Midbrain (tissue), 1 donor: ENCODE results near the gene KY.

Experiments
- DNase-seq: peaks from one replicate; lab custom pipeline; 2025; lab: John Stamatoyannopoulos, UW

KY gene

DNA sequence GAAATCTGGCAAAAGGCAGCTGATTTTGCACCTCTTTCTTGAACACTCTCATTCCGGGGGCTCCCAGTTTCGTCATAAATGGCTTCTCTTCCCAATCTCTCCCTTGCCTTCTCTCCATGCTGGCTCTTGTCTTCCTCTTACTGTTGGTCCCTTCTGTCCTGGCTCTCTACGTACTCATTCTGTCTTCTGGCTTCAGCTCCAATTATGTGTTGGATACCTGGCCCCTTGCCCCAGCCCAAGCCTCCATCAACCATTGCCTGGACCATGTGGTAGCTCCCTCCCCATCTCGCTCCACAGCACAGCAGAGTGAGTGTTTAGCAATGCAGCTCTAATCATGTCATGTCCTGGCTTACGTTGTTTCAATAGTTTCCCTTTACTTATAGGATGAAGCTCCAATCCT, 21.7 kb upstream of the KY start:
- no peak for DNase-seq

DNA sequence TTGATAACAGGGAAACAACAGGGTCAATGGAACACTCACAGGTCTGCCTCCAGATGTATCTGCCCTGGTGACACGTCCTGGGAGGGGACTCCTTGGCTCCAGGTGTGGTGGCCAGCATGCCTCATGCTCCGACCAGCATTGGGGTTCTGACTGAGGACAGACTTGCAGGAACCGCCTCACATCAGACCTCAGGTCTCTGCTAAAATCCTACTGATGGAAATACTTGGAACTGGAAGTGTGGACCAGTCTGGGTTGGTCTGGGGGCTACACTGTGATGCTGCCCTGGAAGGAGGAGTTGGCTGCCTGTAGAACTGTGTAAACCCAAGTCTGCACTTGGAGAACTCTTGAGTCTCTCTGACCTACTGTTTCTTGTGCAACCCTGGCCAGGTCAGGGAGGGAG, 17.1 kb upstream of the KY start:
- no peak for DNase-seq

DNA sequence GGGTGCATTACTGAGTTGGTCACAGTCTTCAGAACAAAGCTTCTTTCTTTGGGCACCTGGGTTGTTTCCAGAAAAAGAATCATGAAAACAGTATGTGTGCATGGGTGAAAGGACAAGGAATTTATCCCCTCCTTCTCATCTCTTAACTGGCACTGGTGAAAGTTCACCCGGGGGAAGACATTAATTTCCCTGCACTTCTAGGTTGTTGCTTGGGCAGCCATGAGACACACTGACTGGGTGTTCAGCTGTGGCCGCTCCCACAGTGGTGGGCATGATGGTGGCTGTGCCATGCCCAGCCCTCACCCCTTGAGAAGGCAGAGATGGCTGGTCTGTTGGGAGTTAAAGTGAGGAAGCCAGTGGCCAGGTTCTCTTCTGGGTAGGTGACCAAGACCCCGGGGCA, 16.6 kb upstream of the KY start:
- no peak for DNase-seq

DNA sequence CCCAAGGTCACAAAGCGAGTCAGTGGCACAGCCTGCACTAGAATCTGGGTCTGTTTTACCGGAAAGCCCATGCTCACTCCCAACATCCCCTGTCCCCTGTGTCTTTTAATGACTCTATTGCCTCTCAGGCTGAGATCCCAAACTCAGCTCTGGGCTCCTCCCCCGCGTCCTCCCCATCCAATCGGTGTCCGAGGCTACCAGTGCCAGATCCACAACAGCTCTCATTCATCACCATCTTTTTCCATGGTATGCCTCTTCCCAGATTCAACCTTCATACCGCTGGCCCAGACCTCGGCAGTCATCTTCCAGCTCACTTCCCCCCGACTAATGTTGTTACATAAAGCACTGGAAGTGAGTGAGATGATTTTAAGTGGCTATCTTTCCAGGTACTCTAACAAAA, 16.1 kb upstream of the KY start:
- no peak for DNase-seq

DNA sequence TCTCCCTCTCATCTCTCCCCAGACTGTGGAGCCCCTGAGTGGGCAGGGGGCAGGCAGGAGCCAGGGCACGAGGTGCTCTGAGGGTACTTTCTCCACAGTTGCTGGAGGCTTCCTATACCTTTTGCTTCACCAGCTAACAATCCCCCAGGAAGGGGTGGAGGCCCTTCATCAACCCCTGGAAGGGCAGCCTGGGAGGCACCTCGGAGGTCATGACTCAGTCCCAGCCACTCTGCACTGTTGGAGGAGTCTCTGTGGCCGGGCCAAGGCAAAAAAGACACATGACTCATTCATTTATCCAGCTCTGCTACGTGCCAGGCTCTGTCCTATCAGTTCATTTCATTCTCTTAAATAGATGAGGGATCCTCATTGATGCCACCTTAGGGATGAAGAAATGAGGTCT, 15.6 kb upstream of the KY start:
- DNase-seq = no peak

DNA sequence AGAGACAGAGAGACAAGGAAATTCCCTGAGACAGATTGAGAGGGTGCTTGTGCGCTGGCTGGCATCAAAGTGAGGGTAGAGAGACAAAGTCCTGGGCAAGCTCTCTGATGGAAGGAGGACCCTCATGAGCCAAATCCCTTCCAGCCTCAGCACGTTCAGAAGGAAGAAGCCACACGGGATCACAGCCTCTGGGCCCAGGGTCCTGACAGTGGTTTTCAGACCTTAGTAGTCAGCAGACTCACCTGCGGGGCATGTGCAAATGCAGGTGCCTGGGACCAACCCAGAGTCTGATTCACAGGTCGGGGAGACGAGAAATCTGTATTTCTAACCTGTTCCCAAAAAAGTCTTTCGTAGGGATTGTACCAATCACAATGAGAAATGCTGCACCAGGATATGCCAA, 15.2 kb upstream of the KY start:
- no peak for DNase-seq

DNA sequence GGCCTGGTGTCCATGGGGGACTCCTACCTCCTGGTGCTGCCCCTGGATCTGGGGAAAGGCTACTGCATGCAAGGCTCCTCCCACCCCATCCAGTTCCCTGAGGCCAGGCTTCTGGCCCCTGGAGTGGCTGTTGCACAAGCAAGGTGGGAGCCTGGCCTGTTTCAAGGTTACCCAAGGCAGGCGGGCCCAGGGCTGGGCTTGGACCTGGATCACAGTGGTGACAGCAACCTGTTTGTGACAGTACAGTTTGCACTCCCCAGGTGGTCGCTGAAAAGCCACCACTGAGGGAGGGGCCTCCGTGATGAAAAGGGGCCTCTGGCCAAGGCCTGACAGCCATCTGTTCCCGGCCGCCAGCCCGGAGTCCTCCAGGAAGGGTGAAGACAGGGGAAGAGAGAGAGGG, 14.4 kb upstream of the KY start:
- no peak for DNase-seq

DNA sequence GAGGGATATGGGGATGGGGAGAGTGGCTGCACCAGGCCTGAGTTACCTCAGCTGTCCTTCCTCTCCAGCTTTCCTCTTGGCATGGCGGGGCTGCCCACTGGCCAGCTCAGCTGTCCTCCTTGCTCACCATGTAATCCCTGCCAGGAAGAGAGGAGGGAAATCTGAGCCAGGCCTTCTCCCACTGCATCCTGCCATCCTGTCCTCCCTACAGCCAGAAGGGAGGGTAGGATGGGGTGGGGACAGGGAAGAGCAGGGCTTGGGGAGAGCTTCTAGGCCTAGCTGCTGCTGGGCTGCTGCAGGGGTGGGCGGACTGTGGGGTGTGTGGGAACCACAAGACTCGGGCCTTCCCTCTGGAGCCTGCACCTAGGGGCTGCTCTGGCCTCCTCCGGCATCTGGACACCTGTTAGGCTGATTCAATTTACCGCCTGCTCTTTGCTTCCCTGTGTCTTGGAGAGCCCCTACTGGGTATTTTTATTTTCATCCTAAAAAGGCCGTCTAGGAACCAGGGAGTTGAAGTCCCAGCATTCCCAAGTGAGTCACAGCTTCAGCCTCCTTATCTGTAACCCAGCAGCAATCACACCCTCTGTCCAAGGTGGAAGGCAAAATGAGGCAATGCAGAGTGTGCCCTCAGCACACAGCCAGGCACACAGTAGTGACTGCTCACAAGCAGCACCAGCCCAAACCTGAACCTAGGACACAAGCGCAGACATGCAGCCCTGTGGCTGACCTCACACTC, 13.1 kb upstream of the KY start:
- no peak for DNase-seq

DNA sequence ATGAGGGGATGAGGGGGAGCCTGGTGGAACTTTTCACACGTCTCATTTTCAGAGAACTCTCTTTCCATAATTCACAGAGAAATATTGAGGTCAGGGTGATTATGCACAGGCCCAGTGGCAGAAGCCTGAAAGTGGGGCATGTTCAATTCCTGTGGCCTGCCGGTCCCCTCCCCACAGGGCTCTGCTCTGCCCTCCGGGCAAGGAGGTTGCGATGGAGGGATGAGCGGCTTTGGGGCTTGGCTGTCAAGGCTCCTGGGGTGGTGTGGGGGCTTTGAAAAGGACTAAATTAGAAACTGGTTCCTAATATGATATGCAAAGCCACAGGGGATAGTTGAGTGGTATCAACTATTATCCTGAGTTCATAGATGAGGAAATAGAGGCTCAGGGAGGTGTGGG, 9.2 kb upstream of the KY start:
- DNase-seq = no peak

DNA sequence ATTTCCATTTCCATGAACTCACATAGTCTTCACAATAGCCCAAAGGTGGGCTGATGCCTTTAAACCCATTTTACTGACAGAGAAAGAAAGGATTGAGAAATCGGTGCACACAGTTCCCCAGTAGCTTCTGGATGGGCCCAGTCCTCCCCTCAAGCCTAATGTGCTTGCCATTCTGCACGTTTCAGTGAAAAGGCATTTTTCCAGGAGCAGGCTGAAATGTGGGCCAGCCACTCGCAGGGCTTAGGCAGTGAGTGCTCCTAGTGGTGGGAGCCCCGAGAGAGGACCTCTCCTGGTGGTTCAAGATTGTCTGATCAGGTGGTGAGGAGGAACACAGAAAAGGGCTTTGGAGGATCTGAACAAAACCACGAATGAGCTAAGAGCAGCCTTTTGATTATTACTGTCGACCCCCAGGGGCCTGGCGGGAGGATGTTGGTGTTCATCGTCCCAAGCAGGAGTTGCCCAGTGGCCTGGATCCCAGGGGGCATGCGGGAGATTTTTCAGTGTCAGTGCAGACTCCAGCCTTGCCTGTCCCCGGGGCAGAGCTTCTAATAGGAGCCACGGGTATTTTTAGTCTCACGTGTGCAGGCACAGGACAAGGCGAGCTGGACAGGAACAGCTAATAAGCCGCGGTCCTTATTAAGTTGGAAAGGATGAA, 8.7 kb upstream of the KY start:
- DNase-seq = no peak

DNA sequence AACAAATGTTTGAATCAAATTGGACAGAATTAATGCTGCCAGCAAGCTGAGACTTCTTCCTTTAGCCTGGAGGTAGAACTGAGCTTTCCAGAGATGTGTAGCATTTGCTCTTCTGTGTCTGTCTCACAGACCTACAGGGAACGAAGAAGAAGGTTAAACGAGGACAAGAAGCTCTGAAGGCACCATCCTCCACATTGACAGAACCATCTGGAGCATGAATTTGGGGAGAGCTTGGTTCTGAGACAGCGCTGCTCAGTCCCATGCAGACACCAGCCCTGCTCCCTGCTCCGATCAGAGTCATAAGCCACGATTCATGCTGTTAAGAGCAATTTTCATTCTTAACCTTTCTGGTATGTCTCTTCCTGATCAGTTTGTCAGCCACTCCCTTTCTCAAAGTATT, 7.7 kb upstream of the KY start:
- no peak for DNase-seq

DNA sequence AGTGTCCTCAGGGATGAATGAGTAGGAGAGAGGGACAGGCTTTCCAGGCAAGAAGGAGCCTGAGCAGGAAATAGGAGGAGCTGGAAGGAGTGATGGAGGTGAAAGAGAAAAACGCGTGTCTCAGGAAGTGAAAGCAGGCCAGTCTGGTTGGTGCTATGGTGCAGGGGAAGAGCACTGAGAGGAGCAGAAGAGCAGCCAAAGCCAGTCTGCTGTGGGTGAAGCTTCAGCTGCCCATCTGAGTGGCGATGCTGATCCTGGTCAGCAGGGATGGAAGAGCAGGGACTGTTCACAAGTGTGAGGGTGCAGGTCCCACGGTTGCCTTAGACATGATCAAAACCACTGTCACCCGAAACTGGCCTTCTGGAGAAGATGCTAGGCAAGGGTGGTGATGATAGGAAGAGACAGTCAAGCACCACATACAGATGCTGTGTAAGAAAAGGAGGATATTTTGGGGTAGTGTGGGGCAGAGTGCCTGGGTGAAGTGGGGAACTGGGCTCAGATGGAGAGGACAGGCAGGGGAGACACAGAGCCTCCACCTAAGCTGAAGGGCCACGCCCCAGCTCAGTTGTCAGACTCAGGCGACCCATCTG, 5.5 kb upstream of the KY start:
- no peak for DNase-seq

DNA sequence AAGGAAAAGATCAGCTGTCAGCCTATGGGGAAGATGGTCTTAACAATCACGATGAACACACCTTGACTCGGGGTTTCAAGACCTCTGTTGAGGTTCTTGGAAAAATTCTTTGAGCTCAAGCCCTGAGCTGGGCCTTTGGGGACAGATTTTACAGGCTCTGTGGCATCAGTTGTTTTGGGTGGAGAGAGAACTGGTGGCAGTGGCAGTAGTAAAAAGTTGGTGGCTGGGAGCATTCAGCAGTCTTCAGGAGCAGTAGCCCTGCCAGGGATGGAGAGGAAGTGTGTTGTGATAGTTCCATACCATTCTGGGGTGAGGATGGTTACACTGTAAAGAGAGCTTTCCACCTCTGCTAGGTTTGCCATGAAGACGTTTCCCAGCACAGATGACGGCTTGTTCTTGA, 4.9 kb upstream of the KY start:
- no peak for DNase-seq

DNA sequence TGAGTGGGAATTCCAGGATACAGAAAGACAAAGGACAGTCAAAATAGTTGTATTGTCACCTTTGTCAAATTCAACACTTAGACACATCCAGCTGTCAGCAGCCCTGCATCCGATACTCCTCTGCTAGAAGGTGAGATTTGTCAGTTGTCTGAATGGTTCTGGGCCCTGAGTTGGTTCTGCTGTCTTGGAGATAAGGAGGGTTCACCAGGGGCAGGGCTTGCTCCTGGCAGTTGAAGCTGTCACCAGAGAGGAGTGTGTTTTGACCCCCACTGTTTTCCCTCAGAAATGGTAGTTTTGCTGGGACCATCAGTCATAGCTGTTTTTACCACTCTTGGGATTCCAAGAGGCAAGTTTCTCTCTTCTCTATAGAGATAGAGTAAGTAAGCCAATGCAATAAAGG, 3.2 kb upstream of the KY start:
- no peak for DNase-seq

DNA sequence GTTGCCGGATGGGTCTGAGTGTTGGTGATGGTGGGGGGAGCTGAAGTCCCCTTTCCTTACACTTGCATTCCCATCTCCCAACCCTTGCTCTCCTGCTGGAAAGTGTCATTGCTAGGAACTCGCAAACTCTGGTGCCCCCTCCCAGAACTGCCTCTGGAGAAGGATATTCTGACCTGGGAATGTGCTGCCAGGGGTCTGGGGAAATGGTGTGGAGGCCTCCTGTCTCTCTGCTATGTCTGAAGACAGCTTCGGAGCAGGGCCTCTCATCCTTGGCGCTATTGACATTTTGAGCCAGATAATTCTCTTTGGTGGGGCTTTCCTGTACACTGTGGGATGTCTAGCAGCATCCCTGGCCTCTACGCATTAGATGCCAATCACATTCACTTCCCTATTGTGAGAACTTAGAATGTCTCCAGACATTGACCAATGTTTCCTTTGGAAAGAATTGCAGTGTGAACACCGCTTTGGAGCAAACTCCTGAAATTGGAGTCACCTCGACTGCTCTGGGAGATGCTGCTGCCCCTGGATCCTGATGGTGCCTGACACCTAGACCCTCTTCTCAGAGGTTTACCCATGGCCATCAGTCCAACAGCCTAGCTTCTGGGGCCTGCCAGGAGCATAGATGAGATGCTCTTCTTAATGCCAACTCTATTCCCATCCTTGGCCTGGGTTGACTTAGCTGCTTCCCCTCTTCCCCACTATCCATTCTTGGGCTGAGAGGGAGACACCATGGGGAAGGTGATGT, 2.2 kb upstream of the KY start:
- no peak for DNase-seq

DNA sequence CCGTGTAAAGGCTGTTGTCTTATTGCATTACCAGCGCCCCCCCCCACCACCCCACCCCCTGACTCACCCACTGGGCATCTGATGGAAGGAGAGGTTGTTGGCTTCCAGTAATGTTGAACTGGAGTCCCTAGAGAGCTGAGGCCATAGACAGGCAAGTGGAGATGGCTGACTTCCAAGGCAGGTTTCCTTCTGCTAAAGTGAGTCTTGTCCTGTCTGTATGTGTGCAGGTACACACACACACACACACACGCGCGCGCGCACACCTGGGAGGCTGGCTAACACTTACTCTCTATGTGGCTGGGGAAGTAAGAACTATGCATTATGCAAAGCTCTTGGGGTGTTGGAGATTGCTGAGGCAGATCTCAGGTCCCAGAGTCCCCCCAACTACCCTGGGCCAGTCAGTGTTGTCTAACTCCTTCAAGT, 1.6 kb upstream of the KY start:
- DNase-seq = no peak

DNA sequence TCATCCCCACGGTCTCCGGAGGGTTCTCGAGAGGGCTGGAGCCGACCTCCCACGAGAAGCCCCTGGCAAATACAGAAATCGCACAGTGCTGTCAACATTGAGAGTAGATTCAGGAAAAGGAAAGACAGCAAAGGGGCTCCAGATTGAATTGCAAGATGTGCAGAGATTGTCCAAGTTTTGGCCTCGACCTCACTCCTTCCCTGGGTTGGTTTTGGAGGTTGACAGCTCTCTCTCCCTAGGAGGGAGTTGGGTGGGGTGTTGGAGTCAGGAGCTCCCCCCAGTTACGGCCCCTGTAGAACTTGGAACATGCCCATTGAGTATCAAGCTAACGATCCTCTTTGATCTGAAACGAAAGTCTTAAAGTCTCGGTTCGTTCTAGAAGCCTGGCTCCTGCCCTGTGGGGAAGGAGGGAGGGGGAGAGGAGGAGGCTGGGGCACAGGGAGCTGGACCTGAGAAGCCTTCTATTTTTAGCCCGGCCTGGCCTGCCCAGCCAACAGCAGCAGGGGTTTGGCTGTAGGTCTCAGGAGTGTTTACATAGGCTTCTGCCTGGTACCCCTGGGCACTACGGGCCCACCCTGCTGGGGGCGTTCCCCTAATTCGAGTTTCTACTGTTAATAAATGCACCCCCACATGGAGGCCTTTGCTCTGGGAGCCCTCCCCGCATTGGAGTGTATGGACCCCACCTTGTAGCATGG, 672 bp upstream of the KY start:
- peak; percentile 61 for DNase-seq

DNA sequence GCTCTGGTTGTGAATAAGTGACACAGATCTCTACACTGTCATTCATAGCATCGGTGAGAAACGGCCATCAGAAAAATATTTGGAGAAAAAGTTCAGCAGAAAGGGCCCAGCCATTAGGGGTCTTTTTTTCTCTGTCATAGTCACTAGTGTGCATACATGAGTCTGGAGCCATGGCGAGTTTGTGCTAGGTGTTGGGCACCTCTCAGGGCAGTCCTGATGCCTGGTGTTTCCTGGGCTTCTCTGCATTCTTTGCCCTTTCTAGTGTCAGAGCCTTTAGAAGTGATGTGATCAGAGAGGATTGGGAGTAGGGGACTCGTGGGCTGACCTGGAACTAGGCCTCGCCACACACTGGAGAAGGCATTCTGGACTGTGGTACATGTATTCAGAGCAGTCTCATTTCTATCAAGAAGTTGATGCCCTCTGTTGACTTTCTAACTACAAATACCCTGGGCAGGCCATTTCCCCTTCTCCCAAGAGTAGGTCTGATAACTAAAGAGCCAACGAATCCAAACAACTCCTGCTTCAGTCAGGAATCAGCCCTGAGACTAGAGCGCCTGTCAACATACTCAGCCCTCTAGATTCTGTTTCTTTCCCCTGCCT, 1.6 kb downstream of the KY start:
- no peak for DNase-seq

DNA sequence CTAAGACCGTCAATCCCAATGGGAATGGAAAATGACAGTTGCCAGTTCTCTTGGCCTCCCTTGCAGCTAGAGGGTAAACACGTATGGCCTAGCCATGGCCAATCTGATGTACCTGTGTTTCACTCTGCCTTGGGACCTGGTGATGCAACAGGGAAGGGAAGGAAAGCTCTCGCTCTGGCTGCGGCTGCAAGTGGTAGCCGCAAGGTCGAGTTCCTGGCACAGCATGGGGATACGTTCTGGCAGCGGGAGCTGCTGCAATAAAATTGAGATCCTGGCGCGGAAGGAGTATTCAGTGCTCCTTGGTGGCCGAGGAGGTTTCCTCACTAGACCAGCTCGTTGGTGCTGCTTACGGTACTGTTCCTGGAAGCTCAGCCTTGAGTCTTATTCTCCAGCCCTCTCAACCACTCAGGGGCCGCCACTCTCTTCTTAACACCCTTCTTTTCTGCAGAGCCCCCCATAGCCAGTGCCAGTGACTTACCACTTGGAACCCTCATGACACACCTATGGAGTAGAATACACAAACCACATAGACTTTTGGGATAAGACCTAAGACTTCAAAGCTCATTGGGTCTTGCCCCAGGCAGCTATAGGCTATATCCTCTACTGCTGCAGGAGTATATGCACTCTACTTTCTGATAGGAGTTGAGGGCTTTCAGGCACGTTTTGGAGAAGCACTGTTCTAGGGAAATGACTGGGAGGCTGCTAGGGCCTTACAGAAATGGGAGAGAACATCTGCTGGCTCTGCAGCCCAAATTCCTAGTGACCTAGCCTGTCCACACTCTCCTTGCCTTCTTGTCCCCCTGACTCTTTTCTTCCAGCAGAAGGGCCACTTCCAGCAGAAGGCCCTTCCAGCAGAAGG, 2.7 kb downstream of the KY start:
- no peak for DNase-seq

DNA sequence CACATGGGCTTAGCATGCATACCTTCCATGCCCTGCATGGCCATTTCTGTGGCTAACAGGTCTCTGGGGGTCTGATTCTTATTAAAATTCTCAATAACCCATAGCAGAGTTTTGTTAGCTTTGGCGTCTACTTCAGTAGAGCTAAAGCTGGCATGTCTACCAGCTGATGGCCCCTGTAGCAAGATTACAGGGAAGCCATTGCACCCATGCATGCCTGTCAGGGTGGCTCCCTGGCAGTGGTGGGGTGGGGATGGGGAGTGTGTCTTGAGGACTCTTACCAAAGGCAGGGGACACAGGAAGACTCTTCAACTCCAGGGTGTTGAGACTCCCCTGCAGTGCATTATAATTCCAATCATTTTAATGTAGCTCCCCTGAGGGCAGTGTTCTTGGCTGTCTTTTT, 4.7 kb downstream of the KY start:
- no peak for DNase-seq

DNA sequence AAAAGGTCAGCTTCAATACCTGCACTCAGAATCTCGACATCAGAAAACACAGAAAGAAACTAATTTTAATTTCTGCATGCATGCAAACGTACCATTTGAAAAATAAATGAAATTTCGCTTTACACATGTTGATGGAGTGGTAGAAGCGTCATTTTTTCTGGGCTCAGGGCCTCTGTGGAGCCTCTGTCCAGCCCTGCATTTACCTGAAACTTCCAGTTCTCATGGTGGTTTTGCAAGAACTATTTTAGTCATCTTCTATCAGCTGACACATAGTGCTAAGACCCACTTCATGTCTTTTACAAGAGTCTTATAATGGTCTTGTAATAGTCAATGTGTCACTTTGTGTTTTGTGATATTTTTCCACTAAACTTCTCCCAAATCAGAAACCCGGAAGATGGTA, 5.3 kb downstream of the KY start:
- DNase-seq = no peak
